A673 (cell line): ENCODE results near the gene LAMTOR4.

Experiments used
- CTCF ChIP-seq: fragments of 300-800, 200-600 bp; sonication (generic); conservative IDR thresholded peaks from 2 replicates; pipeline ENCODE4 v1.5.1; 2017; ENCODE audit warnings: low read depth, mild to moderate bottlenecking, antibody characterized with exemption, low read length, moderate library complexity, mixed read lengths
- EZH2 ChIP-seq: fragments of 200-600 bp; sonication (generic); IDR thresholded peaks from 2 replicates; pipeline ENCODE4 v1.6.1; 2017; ENCODE audit warnings: borderline replicate concordance, low read depth, mild to moderate bottlenecking, mixed read lengths, antibody characterized with exemption, low read length; ENCODE audit not compliant: poor library complexity, severe bottlenecking

DNA sequence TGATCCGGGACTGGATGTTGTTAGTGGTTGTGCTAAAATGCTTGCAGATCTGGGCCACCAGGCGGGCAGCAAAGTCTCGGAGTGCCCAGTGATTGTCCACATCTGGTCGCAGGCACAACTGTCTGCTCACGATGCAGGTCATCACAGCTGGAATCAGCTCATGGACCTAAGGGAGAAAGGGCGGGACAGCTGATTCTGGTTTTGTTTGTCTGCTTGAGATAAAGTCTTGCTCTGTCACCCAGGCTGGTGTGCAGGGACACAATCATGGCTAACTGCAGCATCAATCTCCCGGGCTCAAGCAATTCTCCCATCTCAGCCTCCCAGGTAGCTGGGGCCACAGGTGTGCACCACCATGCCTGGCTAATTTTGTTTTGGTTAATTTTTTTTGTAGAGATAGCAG, 37.6 kb upstream of the LAMTOR4 start:
- no peak for TF ChIP-seq EZH2
- TF ChIP-seq CTCF = no peak
